Tibial artery (tissue), 4 donors: Measurements from ENCODE around the gene TRAF2.

Experiments used
- DNase-seq, 2 donors: peaks; one replicate each; pipeline ENCODE4 v3.0.0-alpha.2; 2019
- H3K27ac ChIP-seq, 2 donors: fragments of 200-600 bp; sonication (generic) in 1 of 2; 1 replicate in 1 of 2; 2 replicates in 1 of 2; pipeline ENCODE4 v1.5.1; 2018 to 2019; ENCODE audit warnings: mild to moderate bottlenecking in 1 of 2
- H3K27me3 ChIP-seq, 2 donors: fragments of 200-600 bp; sonication (generic) in 1 of 2; one replicate each; pipeline versions ENCODE4 v1.5.1 to v1.6.0; 2016 to 2019
- H3K36me3 ChIP-seq, 3 donors: fragments of 200-600 bp; sonication (generic) in 2 of 3; one replicate each; pipeline ENCODE4 v1.5.1; 2016 to 2019; ENCODE audit warnings: mild to moderate bottlenecking in 2 of 3
- H3K4me1 ChIP-seq, 4 donors: fragments of 200-600 bp; sonication (generic) in 2 of 4; 1 replicate in 3 of 4; 2 replicates in 1 of 4; pipeline ENCODE4 v1.5.1; 2016 to 2019
- H3K4me3 ChIP-seq, 2 donors: fragments of 200-600 bp; sonication (generic) in 1 of 2; 1 replicate in 1 of 2; 2 replicates in 1 of 2; pipeline ENCODE4 v1.5.1; 2018 to 2019; ENCODE audit warnings: mild to moderate bottlenecking in 2 of 2
- H3K9me3 ChIP-seq, 3 donors: fragments of 200-600 bp; sonication (generic) in 1 of 3; one replicate each; pipeline ENCODE4 v1.5.1; 2016 to 2019
- CTCF ChIP-seq, 2 experiments: fragments of 200-600 bp in 1 of 2; fragments of 450-650 bp in 1 of 2; IDR thresholded peaks; one replicate each; pipeline ENCODE4 v1.5.1; 2017 to 2019; ENCODE audit warnings: antibody characterized with exemption in 2 of 2, mild to moderate bottlenecking in 1 of 2, moderate library complexity in 1 of 2
- intact Hi-C: fragments of 100-400 bp; cut with DNase I; formaldehyde crosslinking; loops from one replicate; pipeline ENCODE4 v1.15.0; 2023; ENCODE audit warnings: low total_unique reads

The TRAF2 gene

GRCh38 chr9:136964171-136964689, 77.9 kb downstream of the TRAF2 start:
- peaks cover 0 to 20% (median 11%) of the 10 kb centered on the region in 4 donors for H3K4me1 ChIP-seq
- H3K27ac ChIP-seq, result no peak overlapping the region
- no peak for TF ChIP-seq CTCF (IDR thresholded peaks at IDR 0.05)
- intact Hi-C loops, result no loop called here
- H3K36me3 ChIP-seq, result no peaks in the 10 kb centered on the region
- no peak for DNase-seq
- peaks cover 0 to 16% of the 10 kb centered on the region in 2 donors for H3K27me3 ChIP-seq
- H3K4me3 ChIP-seq, result no peak overlapping the region
- H3K9me3 ChIP-seq, result no peaks in the 10 kb centered on the region

GRCh38 chr9:136964833-136965422, 78.6 kb downstream of the TRAF2 start:
- intact Hi-C loops, result no loop called here
- Histone ChIP-seq H3K36me3 (no peaks in the 10 kb centered on the region), H3K9me3 (no peaks in the 10 kb centered on the region), H3K4me3 (no peak overlapping the region), H3K27me3 (peaks cover 0 to 21% of the 10 kb centered on the region in 2 donors), H3K27ac (no peak overlapping the region), H3K4me1 (peaks cover 0 to 20% (median 11%) of the 10 kb centered on the region in 4 donors)
- DNase-seq, result no peak
- TF ChIP-seq CTCF (IDR thresholded peaks at IDR 0.05), result no peak

- Histone ChIP-seq H3K4me3 (no peak overlapping the region), H3K9me3 (no peaks in the 10 kb centered on the region), H3K4me1 (peaks cover 0 to 17% (median 10%) of the 10 kb centered on the region in 4 donors), H3K27me3 (peaks cover 0 to 30% of the 10 kb centered on the region in 2 donors), H3K27ac (no peak overlapping the region), H3K36me3 (no peaks in the 10 kb centered on the region)
- intact Hi-C loops, result no loop called here
- DNase-seq, result no peak
- TF ChIP-seq CTCF (IDR thresholded peaks at IDR 0.05), result no peak
Observed at GRCh38 chr9:136965771-136966484, 79.6 kb downstream of the TRAF2 start.

DNA sequence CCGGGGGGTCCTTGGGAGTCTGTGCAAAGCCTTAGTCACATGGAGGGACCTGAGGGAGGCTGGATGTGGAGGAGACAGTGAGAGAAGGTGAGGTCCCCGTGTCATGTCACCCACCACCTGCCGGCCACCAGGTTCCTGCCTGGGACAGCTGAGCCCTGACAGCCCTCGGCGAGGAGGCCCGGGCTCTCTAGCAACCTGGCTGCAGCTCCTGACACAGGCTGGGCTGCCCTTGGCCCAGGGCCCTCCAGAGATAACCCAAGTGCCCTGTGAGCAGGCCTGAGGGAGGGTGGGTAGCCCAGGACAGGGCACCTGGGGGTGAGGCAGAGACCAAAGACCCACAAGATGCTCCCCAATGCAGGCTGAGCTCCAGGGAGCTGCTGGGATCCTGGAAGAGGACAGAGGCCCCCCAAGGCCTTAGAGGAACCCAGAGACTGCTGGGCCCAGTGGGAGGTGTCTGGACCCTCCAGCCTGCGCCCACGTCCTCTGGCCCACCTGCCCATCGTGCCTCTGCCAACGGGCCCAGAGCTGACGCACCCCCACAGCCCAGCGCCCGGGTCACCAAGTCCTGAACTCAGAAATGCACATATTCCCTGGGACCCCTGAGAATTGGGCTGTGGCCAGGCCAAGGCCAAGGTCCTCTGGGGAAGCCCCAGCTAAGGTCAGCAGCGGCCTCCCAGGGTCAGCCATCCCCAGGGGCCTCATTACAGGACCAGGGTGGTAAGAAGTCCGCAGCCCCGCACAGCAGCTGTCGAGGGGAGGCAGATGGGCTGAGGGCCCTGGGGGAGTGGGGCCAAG, 82.2 kb downstream of the TRAF2 start:
- Histone ChIP-seq H3K4me1 (peaks cover 0 to 7% (median 1%) of the 10 kb centered on the region in 4 donors), H3K27me3 (peaks cover 0 to 39% of the 10 kb centered on the region in 2 donors), H3K4me3 (no peak overlapping the region), H3K36me3 (no peaks in the 10 kb centered on the region), H3K9me3 (no peaks in the 10 kb centered on the region), H3K27ac (no peak overlapping the region)
- no peak for TF ChIP-seq CTCF (IDR thresholded peaks at IDR 0.05)
- DNase-seq, result no peak
- intact Hi-C loops, result no loop called here

GRCh38 chr9:136969150-136969549, 82.8 kb downstream of the TRAF2 start:
- Histone ChIP-seq H3K4me3 (no peak overlapping the region), H3K9me3 (no peaks in the 10 kb centered on the region), H3K27me3 (peaks cover 0 to 39% of the 10 kb centered on the region in 2 donors), H3K4me1 (peaks cover 0 to 7% (median 1%) of the 10 kb centered on the region in 4 donors), H3K27ac (no peak overlapping the region), H3K36me3 (no peaks in the 10 kb centered on the region)
- intact Hi-C loops, result no loop called here
- no peak for DNase-seq
- TF ChIP-seq CTCF (IDR thresholded peaks at IDR 0.05), result no peak
